ENCODE data around the gene TIMM10.

DNA sequence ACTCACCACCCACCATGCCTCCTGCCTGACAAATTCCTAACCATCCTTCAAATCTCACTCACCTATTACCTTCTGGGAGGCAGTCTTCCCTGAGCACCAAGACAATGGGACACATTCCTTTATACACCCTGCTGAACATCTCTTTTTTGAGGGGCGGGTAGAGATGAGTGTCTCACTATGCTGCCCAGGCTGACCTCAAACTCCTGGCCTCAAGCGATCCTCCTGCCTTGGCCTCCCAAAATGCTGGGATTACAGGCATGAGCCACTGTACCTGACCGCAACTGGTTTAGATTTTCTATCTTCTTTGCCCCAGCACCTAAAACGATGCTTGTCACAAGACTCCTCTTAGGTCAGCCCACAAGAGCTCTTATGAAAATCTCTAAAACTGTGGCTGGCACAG is 7.1 kb downstream of the TIMM10 start:
- TF ChIP-seq, protein P1, sequence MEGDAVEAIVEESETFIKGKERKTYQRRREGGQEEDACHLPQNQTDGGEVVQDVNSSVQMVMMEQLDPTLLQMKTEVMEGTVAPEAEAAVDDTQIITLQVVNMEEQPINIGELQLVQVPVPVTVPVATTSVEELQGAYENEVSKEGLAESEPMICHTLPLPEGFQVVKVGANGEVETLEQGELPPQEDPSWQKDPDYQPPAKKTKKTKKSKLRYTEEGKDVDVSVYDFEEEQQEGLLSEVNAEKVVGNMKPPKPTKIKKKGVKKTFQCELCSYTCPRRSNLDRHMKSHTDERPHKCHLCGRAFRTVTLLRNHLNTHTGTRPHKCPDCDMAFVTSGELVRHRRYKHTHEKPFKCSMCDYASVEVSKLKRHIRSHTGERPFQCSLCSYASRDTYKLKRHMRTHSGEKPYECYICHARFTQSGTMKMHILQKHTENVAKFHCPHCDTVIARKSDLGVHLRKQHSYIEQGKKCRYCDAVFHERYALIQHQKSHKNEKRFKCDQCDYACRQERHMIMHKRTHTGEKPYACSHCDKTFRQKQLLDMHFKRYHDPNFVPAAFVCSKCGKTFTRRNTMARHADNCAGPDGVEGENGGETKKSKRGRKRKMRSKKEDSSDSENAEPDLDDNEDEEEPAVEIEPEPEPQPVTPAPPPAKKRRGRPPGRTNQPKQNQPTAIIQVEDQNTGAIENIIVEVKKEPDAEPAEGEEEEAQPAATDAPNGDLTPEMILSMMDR (IDR thresholded peaks at IDR 0.05), result no peak
- no peak for TF ChIP-seq POLR2A (IDR thresholded peaks at IDR 0.05)
